VCaP (cell line): ENCODE results near the gene PLCB1.

Experiments used
- H3K27ac ChIP-seq: fragments of 450-650 bp; 2 replicates; pipeline ENCODE4 v1.5.1; 2017
- CTCF ChIP-seq: fragments of 450-650 bp; conservative IDR thresholded peaks from 2 replicates; pipeline ENCODE4 v1.5.1; 2017; ENCODE audit warnings: mild to moderate bottlenecking, moderate library complexity

PLCB1 gene

DNA sequence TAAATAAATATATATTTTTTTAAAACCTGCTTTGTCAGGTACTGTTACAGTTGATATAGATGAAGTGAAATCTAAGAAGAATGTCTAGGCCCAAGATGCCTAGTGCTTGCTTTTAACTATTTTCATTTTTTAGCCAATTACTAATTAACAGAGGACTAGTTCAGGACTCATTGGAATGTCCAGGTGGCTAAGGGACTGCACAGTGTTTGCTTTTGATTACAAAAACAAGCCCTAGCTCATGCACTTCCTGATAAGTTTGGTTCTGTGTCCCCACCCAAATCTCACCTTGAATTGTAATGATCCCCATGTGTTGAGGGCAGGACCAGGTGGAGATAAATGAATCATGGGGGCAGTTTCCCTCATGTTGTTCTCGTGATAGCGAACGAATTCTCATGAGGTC is 417.1 kb downstream of the PLCB1 start:
- TF ChIP-seq CTCF: no peak
- no peak overlapping the region for H3K27ac ChIP-seq

DNA sequence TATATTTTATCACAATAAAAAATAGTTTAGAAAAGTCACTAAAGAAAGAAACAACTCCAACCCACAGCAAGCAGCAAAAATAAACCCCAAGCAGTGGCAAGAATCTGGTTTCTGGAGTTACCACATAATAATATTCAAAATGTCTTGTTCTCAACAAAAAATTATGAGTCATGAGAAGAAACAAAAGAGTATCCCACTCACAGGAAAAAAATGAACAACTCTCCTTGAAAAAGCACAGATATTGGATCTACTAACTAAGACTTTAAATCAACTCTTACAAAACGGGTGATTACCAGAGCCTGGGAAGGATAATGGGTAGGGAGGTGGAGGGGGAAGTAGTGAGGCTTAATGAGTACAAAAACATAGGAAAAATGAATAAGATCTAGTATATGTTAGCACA is 425.6 kb downstream of the PLCB1 start:
- no peak for TF ChIP-seq CTCF

GRCh38 chr20:8562356-8562755 is 430.3 kb downstream of the PLCB1 start:
- H3K27ac ChIP-seq: no peak overlapping the region
- no peak for TF ChIP-seq CTCF

More for the DNA sequence above, 425.6 kb downstream of the PLCB1 start:
- H3K27ac ChIP-seq: no peak overlapping the region

- no peak for TF ChIP-seq CTCF
- H3K27ac ChIP-seq: no peak overlapping the region
Observed at GRCh38 chr20:8568075-8568474, 436.0 kb downstream of the PLCB1 start.

DNA sequence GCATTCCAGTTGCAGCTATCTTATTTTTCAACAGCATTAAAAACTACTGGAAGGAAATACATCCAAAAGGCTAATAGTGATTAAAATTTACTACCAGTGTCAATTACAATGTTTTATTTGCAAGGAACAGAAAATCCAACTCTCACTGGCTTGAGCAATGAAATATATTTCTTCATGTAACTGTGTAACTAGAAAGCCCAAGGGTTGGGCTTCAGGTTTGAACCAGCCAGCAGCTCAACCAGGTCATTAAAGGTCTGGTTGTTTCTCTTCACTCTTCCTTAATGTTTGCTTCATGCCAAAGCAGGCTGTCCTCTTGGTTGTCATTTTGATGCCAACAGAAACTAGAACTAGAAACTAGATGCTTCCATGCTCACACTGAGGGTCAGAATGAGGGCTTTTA is 437.7 kb downstream of the PLCB1 start:
- no peak overlapping the region for H3K27ac ChIP-seq
- TF ChIP-seq CTCF: no peak

- TF ChIP-seq CTCF: no peak
- no peak overlapping the region for H3K27ac ChIP-seq
Observed at GRCh38 chr20:8571611-8572010, 439.5 kb downstream of the PLCB1 start.

DNA sequence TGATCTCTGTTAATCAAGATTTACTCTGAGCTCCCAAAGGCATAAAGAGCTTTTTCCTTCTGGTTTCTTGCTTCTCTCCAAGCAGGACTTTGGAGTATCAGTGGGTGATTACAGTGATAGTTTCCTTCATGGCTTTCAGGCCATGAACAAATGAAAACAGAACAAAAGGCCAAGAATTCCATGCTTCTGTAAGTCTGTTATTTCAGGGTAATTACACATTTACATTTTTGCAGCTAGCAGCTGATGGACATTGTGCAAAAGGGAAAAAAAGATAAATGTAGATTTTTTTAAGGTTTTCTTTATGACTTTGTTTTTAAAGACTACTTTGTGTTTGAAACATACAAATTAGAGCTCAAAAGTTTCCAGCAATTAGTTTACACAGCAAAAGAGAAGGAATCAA is 441.6 kb downstream of the PLCB1 start:
- H3K27ac ChIP-seq: no peak overlapping the region

More for the DNA sequence above, 441.6 kb downstream of the PLCB1 start:
- TF ChIP-seq CTCF: no peak
